SK-N-SH (cell line): ENCODE results near the gene LHFPL6. TPM values are rescaled to one million over a fixed set of nuclear protein-coding genes. Genes with fewer than 3 reads are reported as not detected.

Experiments
- CTCF ChIA-PET: fragments of 300-600, 350-600 bp; formaldehyde crosslinking; extraction: SDS; loops from one replicate; lab custom pipeline; 2021; lab: Yijun Ruan, JAX
- POLR2A ChIA-PET: fragments of 350-600 bp; sonication (Branson Sonifier 250); formaldehyde crosslinking; extraction: SDS; loops from one replicate; lab custom pipeline; 2020; ENCODE audit warnings: antibody characterized with exemption, inconsistent platforms; lab: Yijun Ruan, JAX
- DNase-seq: peaks from one replicate; pipeline ENCODE4 v3.0.0; 2012
- H2AFZ ChIP-seq: fragments of 200-600 bp; sonication (generic); 2 replicates; pipeline ENCODE4 v1.8.1; 2016; ENCODE audit warnings: antibody characterized with exemption, mild to moderate bottlenecking, low read depth
- H3F3A ChIP-seq: fragments of 200-600 bp; sonication (generic); replicated peaks from 2 replicates; pipeline ENCODE3; 2016; ENCODE audit warnings: antibody characterized with exemption, mild to moderate bottlenecking; ENCODE audit not compliant: insufficient read depth
- H3K27ac ChIP-seq, 2 experiments: fragments of 200-500 bp in 1 of 2; fragments of 200-600 bp in 1 of 2; sonication (Bioruptor generic) in 1 of 2; sonication (generic), shearing (Covaris generic) in 1 of 2; 2 replicates each; pipeline versions ENCODE4 v1.5.1 to v1.6.1; 2014 to 2016; ENCODE audit warnings: low read depth in 2 of 2, inconsistent platforms in 1 of 2, low read length in 1 of 2, mild to moderate bottlenecking in 1 of 2, mixed read lengths in 1 of 2
- H3K27me3 ChIP-seq: fragments of 200-600 bp; sonication (generic), shearing (Covaris generic); 2 replicates; pipeline ENCODE4 v1.6.1; 2016; ENCODE audit warnings: mixed run types; ENCODE audit not compliant: insufficient read depth
- H3K36me3 ChIP-seq, 2 experiments: fragments of 200-500 bp in 1 of 2; fragments of 200-600 bp in 1 of 2; sonication (Bioruptor generic) in 1 of 2; sonication (generic) in 1 of 2; replicated peaks in 1 of 2; 2 replicates each; pipeline versions ENCODE3 to v1.5.1; 2014 to 2016; ENCODE audit warnings: low read length in 1 of 2, mild to moderate bottlenecking in 1 of 2; ENCODE audit not compliant: insufficient read depth in 2 of 2, control insufficient read depth in 1 of 2
- H3K4me1 ChIP-seq, 2 experiments: fragments of 200-500 bp in 1 of 2; fragments of 200-600 bp in 1 of 2; sonication (Bioruptor generic) in 1 of 2; sonication (generic), shearing (Covaris generic) in 1 of 2; 2 replicates each; pipeline versions ENCODE4 v1.5.1 to v1.6.1; 2014 to 2016; ENCODE audit warnings: low read depth in 1 of 2, low read length in 1 of 2, mixed run types in 1 of 2; ENCODE audit not compliant: insufficient read depth in 2 of 2, control insufficient read depth in 1 of 2
- H3K4me2 ChIP-seq: fragments of 200-600 bp; sonication (generic), shearing (Covaris generic); 2 replicates; pipeline ENCODE4 v1.6.1; 2017; ENCODE audit warnings: mixed run types
- H3K4me3 ChIP-seq, 2 experiments: fragments of 200-500 bp in 1 of 2; fragments of 200-600 bp in 1 of 2; sonication (Bioruptor generic) in 1 of 2; sonication (generic), shearing (Covaris generic) in 1 of 2; 2 replicates each; pipeline versions ENCODE4 v1.5.1 to v1.8.1; 2014 to 2016; ENCODE audit warnings: low read depth in 2 of 2, inconsistent platforms in 1 of 2, low read length in 1 of 2, mild to moderate bottlenecking in 1 of 2, mixed read lengths in 1 of 2, moderate library complexity in 1 of 2
- H3K79me2 ChIP-seq: fragments of 200-600 bp; sonication (generic); 2 replicates; pipeline ENCODE4 v1.8.1; 2017; ENCODE audit warnings: mild to moderate bottlenecking; ENCODE audit not compliant: insufficient read depth
- H3K9ac ChIP-seq: fragments of 200-600 bp; sonication (generic); 2 replicates; pipeline ENCODE4 v1.6.1; 2017; ENCODE audit warnings: mixed run types
- H3K9me2 ChIP-seq: fragments of 200-600 bp; sonication (generic); 2 replicates; pipeline ENCODE4 v1.6.1; 2017; ENCODE audit warnings: mixed run types
- H3K9me3 ChIP-seq: fragments of 200-600 bp; sonication (generic); 2 replicates; pipeline ENCODE4 v1.6.1; 2017; ENCODE audit warnings: mixed run types, mild to moderate bottlenecking, moderate library complexity
- H4K20me1 ChIP-seq: fragments of 200-600 bp; sonication (generic); 2 replicates; pipeline ENCODE4 v1.6.1; 2017; ENCODE audit warnings: mild to moderate bottlenecking, mixed run types; ENCODE audit not compliant: insufficient read depth
- FOSL2 ChIP-seq: IDR thresholded peaks from 2 replicates; pipeline ENCODE4 v1.4.0; 2012; ENCODE audit warnings: low read depth, mild to moderate bottlenecking, moderate library complexity, borderline replicate concordance
- FOXJ3 ChIP-seq: sonication (generic); formaldehyde crosslinking; IDR thresholded peaks from 2 replicates; pipeline ENCODE4 v1.5.1; 2020; ENCODE audit warnings: mild to moderate bottlenecking, missing genetic modification reagents
- FOXM1 ChIP-seq: IDR thresholded peaks from 2 replicates; pipeline ENCODE4 v1.4.0; 2012; ENCODE audit warnings: low read depth, mild to moderate bottlenecking
- IRF3 ChIP-seq: fragments of 150-350 bp; IDR thresholded peaks from 2 replicates; pipeline ENCODE4 v1.6.1; 2016; ENCODE audit warnings: mild to moderate bottlenecking, low read depth, low read length
- JUND ChIP-seq: IDR thresholded peaks from 2 replicates; pipeline ENCODE4 v1.4.0; 2012
- MAX ChIP-seq: IDR thresholded peaks from 2 replicates; pipeline ENCODE4 v1.4.0; 2012; ENCODE audit warnings: low read depth
- NRF1 ChIP-seq: IDR thresholded peaks from 2 replicates; pipeline ENCODE4 v1.6.1; 2012; ENCODE audit warnings: low read depth, mild to moderate bottlenecking, low read length
- PBX3 ChIP-seq: IDR thresholded peaks from 2 replicates; pipeline ENCODE4; 2012
- POLR2AphosphoS5 ChIP-seq: IDR thresholded peaks from 2 replicates; pipeline ENCODE4 v1.6.1; 2012; ENCODE audit warnings: low read depth, low read length
- RAD21 ChIP-seq: IDR thresholded peaks from 2 replicates; pipeline ENCODE4 v1.6.1; 2012; ENCODE audit warnings: mild to moderate bottlenecking, low read length
- RCOR1 ChIP-seq: fragments of 150-350 bp; IDR thresholded peaks from 2 replicates; pipeline ENCODE4 v1.6.1; 2017; ENCODE audit warnings: antibody characterized with exemption, low read length
- RFX5 ChIP-seq: IDR thresholded peaks from 2 replicates; pipeline ENCODE4 v1.6.1; 2012; ENCODE audit warnings: mild to moderate bottlenecking, improper control_type of control experiment, low read length
- RXRA ChIP-seq: IDR thresholded peaks from 2 replicates; pipeline ENCODE4 v1.4.0; 2012; ENCODE audit warnings: low read depth, mild to moderate bottlenecking, borderline replicate concordance
- SIN3A ChIP-seq: IDR thresholded peaks from 2 replicates; pipeline ENCODE4 v1.6.1; 2012; ENCODE audit warnings: low read depth, mild to moderate bottlenecking, low read length, moderate library complexity, borderline replicate concordance
- TAF1 ChIP-seq: IDR thresholded peaks from 2 replicates; pipeline ENCODE4 v1.6.1; 2012; ENCODE audit warnings: low read depth, mild to moderate bottlenecking, low read length, moderate library complexity, borderline replicate concordance
- USF2 ChIP-seq: fragments of 150-350 bp; IDR thresholded peaks from 2 replicates; pipeline ENCODE4 v1.6.1; 2017; ENCODE audit warnings: antibody characterized with exemption, low read length, low read depth, borderline replicate concordance
- YY1 ChIP-seq: IDR thresholded peaks from 2 replicates; pipeline ENCODE4 v1.4.0; 2012; ENCODE audit warnings: low read depth, mild to moderate bottlenecking
- ZBTB33 ChIP-seq: IDR thresholded peaks from 2 replicates; pipeline ENCODE4 v1.4.0; 2012; ENCODE audit warnings: low read depth, borderline replicate concordance
- WGBS: methylation state at CpG from one replicate; pipeline ENCODE4 v1.1.6; 2017; ENCODE audit warnings: low lambda C conversion rate; 5-methylcytosine and 5-hydroxymethylcytosine counted together
- polyA plus RNA-seq, 3 experiments: library from polyadenylated mRNA; depleted of rRNA; stranded (reverse); fragments of >200 nt; gene quantifications; 2 replicates each; pipeline ENCODE4 v1.2.3, GENCODE V29; 2012

The LHFPL6 gene
- polyA plus RNA-seq, 1 of the 3 experiments (the other 2 are of a cell fraction): 22.2 TPM

GRCh38 chr13:39322836-39323585 lies 280.0 kb downstream of the LHFPL6 start:
- H3K4me2 ChIP-seq: no peak overlapping the region
- H2AFZ ChIP-seq: no peak overlapping the region
- H3K79me2 ChIP-seq: no peaks in the 10 kb centered on the region
- no peak overlapping the region for H3K9ac ChIP-seq
- no peaks in the 10 kb centered on the region for H3K4me1 ChIP-seq
- no peaks in the 10 kb centered on the region for H4K20me1 ChIP-seq
- TF ChIP-seq SIN3A (no peak), NRF1 (no peak), RAD21 (no peak), MAX (no peak), PBX3 (no peak), IRF3 (no peak), RCOR1 (no peak), FOXM1 (no peak), ZBTB33 (no peak), JUND (no peak), USF2 (no peak), FOXJ3 (CRISPR knock-in tag) (no peak), RXRA (no peak), FOSL2 (no peak), RFX5 (no peak), TAF1 (no peak), POLR2AphosphoS5 (no peak), YY1 (no peak)
- H3K9me2 ChIP-seq: no peaks in the 10 kb centered on the region
- no peak overlapping the region for H3K4me3 ChIP-seq
- no peaks in the 10 kb centered on the region for H3F3A ChIP-seq
- CTCF ChIA-PET: interaction anchor here (1.1 to 1.4 kb wide), 3 partner anchors 23 to 293 kb away, joined by 3 to 4 read pairs (median 3); no protein-coding TSS in a partner anchor
- WGBS: 25% methylated on average over 3 of the region's 3 CpGs
- DNase-seq: no peak
- no peaks in the 10 kb centered on the region for H3K27me3 ChIP-seq
- no peaks in the 10 kb centered on the region for H3K36me3 ChIP-seq
- no peaks in the 10 kb centered on the region for H3K9me3 ChIP-seq
- no peak overlapping the region for H3K27ac ChIP-seq
- POLR2A ChIA-PET: interaction anchor here (0.6 kb wide), 1 partner anchor 1466 kb away, joined by 3 read pairs; no protein-coding TSS in a partner anchor
